Psoas muscle (tissue), 8 donors: ENCODE data around the gene IL18BP. TPM values are rescaled to one million over a fixed set of nuclear protein-coding genes. Genes with fewer than 3 reads are reported as not detected.
A peak's percentile ranks its signal among the peaks of the same experiment; 100 is the strongest.

Experiments
- ATAC-seq, 4 donors: fragments of 200-7000 bp; cut with Tn5 transposase; one replicate each; pipeline ENCODE4 v1.9.1; 2020; ENCODE audit warnings: moderate library complexity in 3 of 4, mild to moderate bottlenecking in 2 of 4
- DNase-seq, 2 donors: peaks; one replicate each; pipeline ENCODE4 v3.0.0-alpha.2; 2020
- H3K27ac ChIP-seq: fragments of 200-600 bp; one replicate; pipeline ENCODE4 v1.8.0; 2022
- H3K27me3 ChIP-seq, 3 donors: fragments of 200-600 bp in 1 of 3; one replicate each; pipeline versions ENCODE4 v1.6.1 to v1.8.0; 2013 to 2022; ENCODE audit warnings: low read length in 2 of 3, mild to moderate bottlenecking in 2 of 3, moderate library complexity in 1 of 3; ENCODE audit not compliant: insufficient read depth in 3 of 3
- H3K36me3 ChIP-seq, 2 donors: fragments of 200-600 bp in 1 of 2; one replicate each; pipeline versions ENCODE4 v1.6.1 to v1.8.0; 2013 to 2022; ENCODE audit warnings: low read depth in 1 of 2, mild to moderate bottlenecking in 1 of 2, moderate library complexity in 1 of 2; ENCODE audit not compliant: insufficient read depth in 1 of 2
- H3K4me1 ChIP-seq: fragments of 200-600 bp; one replicate; pipeline ENCODE4 v1.8.0; 2022
- H3K4me3 ChIP-seq: fragments of 200-600 bp; one replicate; pipeline ENCODE4 v1.8.0; 2022; ENCODE audit warnings: mild to moderate bottlenecking
- H3K9me3 ChIP-seq: fragments of 200-600 bp; one replicate; pipeline ENCODE4 v1.8.0; 2022
- WGBS, 3 donors: extraction: QIAGEN DNeasy Blood & Tissue Kit; methylation state at CpG; one replicate each; pipeline versions ENCODE4 v1.1.6 to v1.1.7; 2013; 5-methylcytosine and 5-hydroxymethylcytosine counted together
- intact Hi-C, 2 donors: fragments of 100-400 bp; cut with DNase I; formaldehyde crosslinking; loops; one replicate each; pipeline versions ENCODE4 v1.11.0 to v1.14.2; 2022
- polyA plus RNA-seq, 3 donors: library from polyadenylated mRNA; stranded (reverse); fragments of 200-250 nt; gene quantifications; one replicate each; pipeline ENCODE4 v1.2.3, GENCODE V29; 2013
- total RNA-seq, 4 donors: library from RNA; stranded (reverse); fragmentation: NEBNext Ultra II Directional in 2 of 4; extraction: Animal tissue kit (Norgen Biotek cat#: 25700) in 2 of 4; gene quantifications; one replicate each; pipeline versions ENCODE4 v1.2.1 to v1.2.4, GENCODE V29; 2021 to 2023
- TF ChIP-seq, protein P1 (sequence below): fragments of 200-600 bp; IDR thresholded peaks from one replicate; pipeline ENCODE4 v1.8.0; 2022; ENCODE audit warnings: antibody characterized with exemption
- donor health status: healthy with polysubstance abuse.
- donor health status: DM: no; HTN: no; CAD: no; lungs with moderate emphysema.
- donor health status: Bipolar disorder and iron deficiency.
- donor health status: healthy.
- donor health status: DM: yes; HTN: yes; CAD: no.
- donor health status: DM: no; HTN: no; CAD: no.
- donor health status: DM: no; HTN: no; CAD: no.
- donor health status: DM: yes; HTN: yes; CAD: no.

Gene IL18BP
- total and polyA plus RNA-seq, 7 donors = 1.5 to 4.4 (median 2.9) TPM

DNA sequence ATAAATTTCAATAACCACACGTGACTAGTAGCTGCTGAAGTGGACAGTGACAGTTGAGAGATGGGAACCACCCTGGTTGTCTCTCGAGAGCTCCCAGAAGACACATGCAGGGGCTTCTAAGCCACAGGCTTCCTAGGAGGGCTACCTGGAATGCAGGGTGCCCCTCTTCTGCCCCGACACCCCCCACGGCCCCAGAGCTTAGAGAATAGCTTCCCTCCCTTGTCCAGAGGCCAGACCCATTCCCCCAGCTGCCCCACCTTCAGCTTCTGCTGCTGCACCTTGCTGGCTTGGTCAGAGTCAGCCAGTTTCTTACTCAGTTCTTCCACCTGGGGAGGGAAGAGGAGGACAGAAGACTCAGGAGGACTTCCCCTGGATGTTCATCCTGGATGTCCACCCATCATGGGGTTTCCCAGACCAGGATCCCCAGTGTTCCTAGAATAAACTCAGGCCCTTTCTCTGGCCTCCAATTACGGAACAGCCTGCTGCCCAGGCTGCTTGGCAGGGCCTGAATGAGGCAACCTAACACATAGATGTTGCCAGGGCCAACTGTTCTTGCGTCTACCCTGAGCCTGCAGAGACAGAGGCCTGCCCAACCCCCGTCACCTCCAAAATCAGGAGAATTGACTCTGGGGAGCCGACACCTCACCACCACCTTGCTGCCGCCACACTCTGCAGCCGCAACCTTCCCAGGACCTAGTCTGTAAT is 12.0 kb downstream of the IL18BP start:
- TF ChIP-seq, protein P1, sequence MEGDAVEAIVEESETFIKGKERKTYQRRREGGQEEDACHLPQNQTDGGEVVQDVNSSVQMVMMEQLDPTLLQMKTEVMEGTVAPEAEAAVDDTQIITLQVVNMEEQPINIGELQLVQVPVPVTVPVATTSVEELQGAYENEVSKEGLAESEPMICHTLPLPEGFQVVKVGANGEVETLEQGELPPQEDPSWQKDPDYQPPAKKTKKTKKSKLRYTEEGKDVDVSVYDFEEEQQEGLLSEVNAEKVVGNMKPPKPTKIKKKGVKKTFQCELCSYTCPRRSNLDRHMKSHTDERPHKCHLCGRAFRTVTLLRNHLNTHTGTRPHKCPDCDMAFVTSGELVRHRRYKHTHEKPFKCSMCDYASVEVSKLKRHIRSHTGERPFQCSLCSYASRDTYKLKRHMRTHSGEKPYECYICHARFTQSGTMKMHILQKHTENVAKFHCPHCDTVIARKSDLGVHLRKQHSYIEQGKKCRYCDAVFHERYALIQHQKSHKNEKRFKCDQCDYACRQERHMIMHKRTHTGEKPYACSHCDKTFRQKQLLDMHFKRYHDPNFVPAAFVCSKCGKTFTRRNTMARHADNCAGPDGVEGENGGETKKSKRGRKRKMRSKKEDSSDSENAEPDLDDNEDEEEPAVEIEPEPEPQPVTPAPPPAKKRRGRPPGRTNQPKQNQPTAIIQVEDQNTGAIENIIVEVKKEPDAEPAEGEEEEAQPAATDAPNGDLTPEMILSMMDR = no peak
- WGBS, 3 donors = 60 to 81% (median 63%) methylated on average over 10 of the region's 10 CpGs
- Histone ChIP-seq H3K36me3 (peaks cover 3 to 100% of the 10 kb centered on the region in 2 donors), H3K4me1 (peaks cover 43% of the 10 kb centered on the region), H3K9me3 (no peaks in the 10 kb centered on the region), H3K27ac (no peak overlapping the region), H3K4me3 (no peak overlapping the region), H3K27me3 (no peaks in the 10 kb centered on the region)
- intact Hi-C loops = loop anchor here (5.0 to 10.0 kb wide), 2 partner anchors 33 to 224 kb away; no protein-coding TSS in a partner anchor
- ATAC-seq = peak in 3 of 4 donors; percentile 24 to 37 (median 34)
- no peak for DNase-seq

DNA sequence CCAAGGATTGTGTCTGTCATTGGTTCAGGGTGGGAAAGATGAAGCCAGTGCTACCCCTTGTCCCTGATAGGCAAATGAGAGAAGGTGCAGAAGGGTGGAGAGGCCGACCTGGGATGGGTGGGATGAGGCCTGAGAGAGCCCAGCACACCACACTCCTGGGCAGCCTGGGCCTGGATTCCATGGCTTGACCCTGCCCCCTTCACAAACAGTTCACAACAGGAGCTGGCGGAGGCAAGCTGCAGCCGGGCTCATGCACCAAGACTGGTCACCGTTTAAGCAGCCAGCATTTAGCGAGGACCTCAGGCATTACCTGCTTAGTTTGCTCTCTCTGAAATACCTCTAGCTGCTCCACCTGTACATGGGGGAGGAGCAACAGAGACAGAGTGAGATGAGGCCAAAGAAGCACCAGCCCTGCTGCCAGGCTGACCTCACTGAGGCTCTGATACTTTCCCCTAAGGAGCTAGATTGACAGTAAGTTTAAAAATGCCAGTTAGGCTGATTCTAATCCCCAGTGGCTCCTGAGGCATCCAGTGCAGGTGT is 13.5 kb downstream of the IL18BP start:
- 69 to 78% (median 74%) methylated on average over 5 of the region's 5 CpGs for WGBS, 3 donors
- no peak for DNase-seq
- no peaks in the 10 kb centered on the region for H3K9me3 ChIP-seq
- intact Hi-C loops = loop anchor here (5.0 to 10.0 kb wide), 2 partner anchors 35 to 223 kb away; no protein-coding TSS in a partner anchor
- TF ChIP-seq, protein P1 = no peak
- no peaks in the 10 kb centered on the region for H3K27me3 ChIP-seq
- peaks cover 1 to 100% of the 10 kb centered on the region in 2 donors for H3K36me3 ChIP-seq
- peak overlapping the region; percentile 34 for H3K27ac ChIP-seq
- ATAC-seq = no peak
- H3K4me3 ChIP-seq = no peak overlapping the region
- peaks cover 43% of the 10 kb centered on the region for H3K4me1 ChIP-seq

DNA sequence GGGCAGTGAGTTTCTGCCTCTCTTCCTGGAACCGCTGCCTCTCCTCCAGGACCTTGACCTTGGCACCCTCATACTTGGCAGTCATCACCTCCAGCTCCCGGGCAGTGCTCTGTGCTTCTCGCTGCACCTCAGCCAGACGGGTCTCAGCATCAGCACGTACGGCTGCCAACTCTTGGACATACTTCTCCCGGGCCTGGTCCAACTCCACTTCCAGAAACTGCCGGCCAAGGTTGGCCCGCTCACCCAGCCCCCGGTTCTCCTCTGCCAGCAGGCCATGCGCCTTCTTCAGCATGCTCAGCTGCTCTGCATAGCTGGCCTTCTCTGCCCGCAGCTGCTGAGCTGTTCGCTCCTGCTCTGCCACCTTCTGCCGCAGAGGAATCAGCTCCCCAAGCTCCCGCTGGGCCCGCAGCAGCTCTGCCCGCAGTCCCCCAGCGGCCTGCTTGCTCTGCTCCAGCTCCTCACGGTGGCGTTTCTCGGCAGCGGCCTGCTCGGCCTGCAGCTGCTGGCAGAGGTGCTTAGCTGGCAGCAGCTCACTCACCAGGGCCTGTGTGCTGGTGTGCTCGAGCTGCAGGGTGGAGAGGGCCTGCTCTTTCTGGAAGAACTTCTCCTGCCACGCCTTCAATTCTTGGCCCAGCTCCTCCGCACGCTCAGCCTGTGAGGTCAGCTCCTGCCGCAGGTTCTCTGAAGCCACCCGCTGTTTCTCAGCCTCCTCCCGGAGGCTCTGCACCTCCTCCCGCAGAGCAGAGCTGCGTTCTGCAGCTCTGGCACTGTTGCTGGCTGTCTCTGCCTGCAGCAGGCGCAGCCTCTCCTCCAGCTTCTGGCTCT is 14.4 kb downstream of the IL18BP start:
- Histone ChIP-seq H3K27ac (peak overlapping the region; percentile 34), H3K27me3 (no peaks in the 10 kb centered on the region), H3K4me1 (peaks cover 43% of the 10 kb centered on the region), H3K9me3 (no peaks in the 10 kb centered on the region), H3K36me3 (peaks cover 0 to 100% of the 10 kb centered on the region in 2 donors), H3K4me3 (no peak overlapping the region)
- DNase-seq (peak; percentile 76 to 89), ATAC-seq (peak; percentile 71 to 82 (median 78))
- WGBS, 3 donors = 17 to 29% (median 26%) methylated on average over 33 of the region's 33 CpGs
- TF ChIP-seq, protein P1 = no peak
- intact Hi-C loops = loop anchor here (5.0 to 10.0 kb wide), 2 partner anchors 36 to 222 kb away; no protein-coding TSS in a partner anchor

DNA sequence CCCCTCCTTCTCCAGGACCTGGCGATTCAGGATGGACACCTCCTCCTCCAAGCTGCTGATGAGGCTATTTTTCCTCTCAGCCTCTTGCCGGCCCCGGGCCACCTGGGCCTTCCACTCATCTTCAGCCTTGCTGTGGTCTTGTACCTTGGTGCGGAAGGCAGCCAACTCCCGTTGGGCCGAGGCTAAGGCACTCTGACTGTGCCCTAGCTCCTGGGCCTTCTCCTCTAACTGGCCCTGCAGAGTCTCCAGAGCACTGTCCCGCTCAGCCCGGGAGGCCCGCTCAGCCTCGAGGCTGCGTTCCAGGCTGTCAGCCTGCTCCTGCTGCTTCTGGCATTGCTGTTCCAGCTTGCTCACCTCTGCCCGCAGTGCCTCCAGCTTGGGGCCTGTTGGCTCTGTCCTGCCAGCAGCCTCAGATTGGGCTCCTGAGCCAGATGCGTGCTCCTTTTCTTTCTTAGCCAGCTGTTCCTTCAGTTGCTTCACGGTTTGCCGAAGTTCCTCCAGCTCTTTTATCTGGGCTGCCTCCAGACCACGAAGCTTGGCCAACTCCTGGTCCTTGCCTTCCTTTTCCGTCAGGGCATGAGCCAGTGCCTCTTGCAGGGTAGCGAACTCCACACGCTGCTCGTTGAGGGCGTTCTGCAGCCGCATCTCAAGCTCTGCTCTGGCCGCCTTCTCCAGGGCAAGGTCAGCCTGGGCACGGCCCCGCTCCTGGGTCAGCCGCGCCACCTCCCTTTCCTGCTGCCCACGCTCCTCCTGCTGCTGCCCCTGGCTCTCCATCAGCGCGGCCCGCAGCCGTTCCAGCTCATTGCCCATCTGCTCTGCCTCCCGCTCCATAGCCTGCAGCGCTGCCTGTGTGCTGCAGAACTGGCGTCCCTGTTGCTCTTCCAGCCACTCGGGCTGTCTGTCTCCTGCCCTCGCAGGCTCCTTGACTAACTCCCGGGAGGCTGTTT is 15.3 kb downstream of the IL18BP start:
- Histone ChIP-seq H3K36me3 (peaks cover 7 to 100% of the 10 kb centered on the region in 2 donors), H3K4me1 (peaks cover 43% of the 10 kb centered on the region), H3K4me3 (no peak overlapping the region), H3K27ac (peak overlapping the region; percentile 34), H3K9me3 (no peaks in the 10 kb centered on the region), H3K27me3 (no peaks in the 10 kb centered on the region)
- TF ChIP-seq, protein P1 = no peak
- ATAC-seq = no peak
- 43 to 64% (median 46%) methylated on average over 38 of the region's 38 CpGs for WGBS, 3 donors
- no peak for DNase-seq
- intact Hi-C loops = loop anchor here (5.0 to 10.0 kb wide), 2 partner anchors 37 to 221 kb away; no protein-coding TSS in a partner anchor
